RWPE1 (cell line): ENCODE measurements around the gene CRLF3.
A peak's percentile ranks its signal among the peaks of the same experiment; 100 is the strongest.

Source experiments
- CTCF ChIA-PET: fragments of 350-600 bp; sonication (Branson Sonifier 250); formaldehyde crosslinking; extraction: SDS; loops from one replicate; lab custom pipeline; 2021; lab: Yijun Ruan, JAX
- POLR2A ChIA-PET: fragments of 400-600 bp; formaldehyde crosslinking; extraction: SDS; loops from one replicate; lab custom pipeline; 2020; ENCODE audit warnings: antibody characterized with exemption; ENCODE audit not compliant: low non-redundant PET; lab: Yijun Ruan, JAX
- DNase-seq: peaks from one replicate; pipeline ENCODE4 v3.0.0; 2012; ENCODE audit warnings: low spot score
- H3K27ac ChIP-seq: fragments of 450-650 bp; 2 replicates; pipeline ENCODE4 v1.5.1; 2017
- CTCF ChIP-seq: fragments of 450-650 bp; conservative IDR thresholded peaks from 2 replicates; pipeline ENCODE4 v1.5.1; 2017; ENCODE audit warnings: low read depth, mild to moderate bottlenecking

CRLF3 gene

GRCh38 chr17:30807896-30808295 lies 16.6 kb downstream of the CRLF3 start:
- no peak for DNase-seq
- ChIA-PET POLR2A (no interaction called here), CTCF (no interaction called here)
- no peak overlapping the region for H3K27ac ChIP-seq
- TF ChIP-seq CTCF: no peak

DNA sequence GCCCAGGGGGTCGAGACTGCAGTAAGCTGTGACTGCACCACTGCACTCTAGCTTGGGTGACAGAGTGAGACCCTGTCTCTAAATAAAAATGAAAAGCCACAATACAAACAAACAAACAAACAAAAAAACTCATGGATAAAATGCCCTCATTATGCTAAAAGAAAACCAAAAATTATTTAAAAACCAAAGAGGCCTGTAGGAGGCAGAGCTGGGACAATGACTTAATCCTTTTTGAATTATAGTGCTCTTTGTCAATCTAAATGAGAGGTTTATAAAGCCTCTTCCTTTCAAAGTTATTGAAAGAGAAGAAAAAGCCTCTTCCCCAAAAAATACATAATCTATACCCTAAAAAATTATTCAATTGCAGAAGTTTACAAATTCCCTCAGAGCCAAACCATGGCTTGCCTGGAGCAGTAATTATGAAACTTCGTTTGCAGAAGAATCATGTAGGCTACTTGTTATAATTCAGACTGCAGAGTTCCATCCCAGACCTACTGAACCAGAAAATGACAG lies 18.5 kb downstream of the CRLF3 start:
- CTCF ChIA-PET: interaction anchor here (0.7 kb wide), 1 partner anchor 71 kb away, joined by 3 read pairs; no protein-coding TSS in a partner anchor
- DNase-seq: no peak
- no peak overlapping the region for H3K27ac ChIP-seq
- TF ChIP-seq CTCF: no peak
- POLR2A ChIA-PET: no interaction called here

- ChIA-PET POLR2A (no interaction called here), CTCF (no interaction called here)
- no peak for DNase-seq
- no peak for TF ChIP-seq CTCF
- no peak overlapping the region for H3K27ac ChIP-seq
Measured at GRCh38 chr17:30801671-30802070, 22.8 kb downstream of the CRLF3 start.

GRCh38 chr17:30796016-30796415 lies 28.5 kb downstream of the CRLF3 start:
- no peak for DNase-seq
- TF ChIP-seq CTCF: no peak
- H3K27ac ChIP-seq: peak overlapping the region; percentile 22; the same call in 1 of the 2 replicates
- ChIA-PET CTCF (no interaction called here), POLR2A (no interaction called here)

DNA sequence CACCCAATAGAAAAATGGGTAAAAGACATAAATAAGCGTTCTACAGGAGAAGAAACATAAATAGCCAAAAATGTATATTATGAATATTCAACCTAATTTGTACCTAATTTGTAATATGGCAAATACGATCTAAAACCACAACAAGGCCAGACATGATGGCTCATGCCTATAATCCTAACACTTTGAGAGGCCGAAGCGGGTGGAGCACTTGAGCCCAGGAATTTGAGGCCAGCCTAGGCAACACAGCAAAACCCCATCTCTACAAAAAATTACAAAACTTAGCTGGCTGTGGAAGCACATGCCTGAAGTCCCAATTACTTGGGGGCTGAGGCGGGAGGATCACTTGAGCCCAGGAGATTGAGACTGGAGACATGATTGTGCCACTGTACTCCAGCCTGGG lies 30.1 kb downstream of the CRLF3 start:
- H3K27ac ChIP-seq: peak overlapping the region; percentile 62
- no peak for TF ChIP-seq CTCF
- CTCF ChIA-PET: no interaction called here
- POLR2A ChIA-PET: no interaction called here
- DNase-seq: no peak

- no peak for DNase-seq
- ChIA-PET POLR2A (no interaction called here), CTCF (interaction anchor here (0.6 kb wide), 1 partner anchor 81 kb away, joined by 5 read pairs; no protein-coding TSS in a partner anchor)
- H3K27ac ChIP-seq: 0 out of 2 replicates have a peak overlapping the region, but pooled peaks have one; percentile 35
- no peak for TF ChIP-seq CTCF
Measured at GRCh38 chr17:30793282-30793977, 31.1 kb downstream of the CRLF3 start.
